Measurements from ENCODE around the gene SPATA6.

The SPATA6 gene

DNA sequence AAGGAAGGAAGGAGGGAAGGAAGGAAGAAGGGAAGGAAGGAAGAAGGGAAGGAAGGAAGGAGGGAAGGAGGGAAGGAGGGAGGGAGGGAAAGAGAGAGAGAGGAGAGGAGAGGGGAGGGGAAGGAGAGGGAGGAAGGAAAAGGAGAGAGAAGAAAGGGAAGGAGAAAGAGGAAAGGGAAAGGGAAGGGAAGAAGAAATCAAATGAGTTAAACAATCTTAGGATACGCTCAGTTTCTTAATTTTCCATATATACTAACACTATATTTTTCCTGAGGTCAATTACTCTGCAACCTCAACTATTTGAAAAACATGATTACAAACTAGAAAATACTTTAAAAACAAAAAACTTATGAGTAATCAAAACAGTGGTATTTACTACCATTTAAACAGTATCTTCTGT lies 53.3 kb downstream of the SPATA6 start:
- H3K4me3 ChIP-seq (ENCODE audit: low read depth, low read length), result no peak overlapping the region
- DNase-seq (ENCODE audit: low read depth), result no peak
- TF ChIP-seq POLR2A (IDR thresholded peaks at IDR 0.05; ENCODE audit: extremely low read depth, insufficient read length), result no peak
- TF ChIP-seq, protein P1, sequence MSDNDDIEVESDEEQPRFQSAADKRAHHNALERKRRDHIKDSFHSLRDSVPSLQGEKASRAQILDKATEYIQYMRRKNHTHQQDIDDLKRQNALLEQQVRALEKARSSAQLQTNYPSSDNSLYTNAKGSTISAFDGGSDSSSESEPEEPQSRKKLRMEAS (IDR thresholded peaks at IDR 0.05; ENCODE audit: low read depth, low read length), result no peak
- TF ChIP-seq MYC (IDR thresholded peaks at IDR 0.05; ENCODE audit: low read depth, low read length), result no peak
- TF ChIP-seq, protein P2, sequence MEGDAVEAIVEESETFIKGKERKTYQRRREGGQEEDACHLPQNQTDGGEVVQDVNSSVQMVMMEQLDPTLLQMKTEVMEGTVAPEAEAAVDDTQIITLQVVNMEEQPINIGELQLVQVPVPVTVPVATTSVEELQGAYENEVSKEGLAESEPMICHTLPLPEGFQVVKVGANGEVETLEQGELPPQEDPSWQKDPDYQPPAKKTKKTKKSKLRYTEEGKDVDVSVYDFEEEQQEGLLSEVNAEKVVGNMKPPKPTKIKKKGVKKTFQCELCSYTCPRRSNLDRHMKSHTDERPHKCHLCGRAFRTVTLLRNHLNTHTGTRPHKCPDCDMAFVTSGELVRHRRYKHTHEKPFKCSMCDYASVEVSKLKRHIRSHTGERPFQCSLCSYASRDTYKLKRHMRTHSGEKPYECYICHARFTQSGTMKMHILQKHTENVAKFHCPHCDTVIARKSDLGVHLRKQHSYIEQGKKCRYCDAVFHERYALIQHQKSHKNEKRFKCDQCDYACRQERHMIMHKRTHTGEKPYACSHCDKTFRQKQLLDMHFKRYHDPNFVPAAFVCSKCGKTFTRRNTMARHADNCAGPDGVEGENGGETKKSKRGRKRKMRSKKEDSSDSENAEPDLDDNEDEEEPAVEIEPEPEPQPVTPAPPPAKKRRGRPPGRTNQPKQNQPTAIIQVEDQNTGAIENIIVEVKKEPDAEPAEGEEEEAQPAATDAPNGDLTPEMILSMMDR (IDR thresholded peaks at IDR 0.05; ENCODE audit: low read depth, low read length), result no peak

DNA sequence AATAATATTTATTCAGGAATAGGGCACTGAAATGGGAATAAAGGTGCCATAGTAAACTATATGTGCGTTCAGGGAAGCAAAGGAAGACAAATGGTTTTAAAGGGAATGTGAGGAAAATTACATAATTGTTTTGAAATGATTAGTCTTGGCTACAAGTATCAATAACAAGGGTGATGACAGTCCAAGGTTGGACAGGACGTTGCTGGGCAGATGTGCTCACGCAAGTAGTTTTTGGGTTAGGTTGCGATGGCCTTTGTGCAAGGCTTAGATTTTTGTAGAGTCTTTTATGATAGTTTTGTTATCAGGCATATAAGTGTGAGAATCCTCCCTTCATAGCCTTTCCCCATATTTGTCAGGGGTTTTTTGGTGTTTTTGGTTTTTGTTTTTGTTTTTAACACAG lies 57.0 kb downstream of the SPATA6 start:
- no peak for DNase-seq (ENCODE audit: low read depth)
- TF ChIP-seq POLR2A (IDR thresholded peaks at IDR 0.05; ENCODE audit: extremely low read depth, insufficient read length) (no peak), MYC (IDR thresholded peaks at IDR 0.05; ENCODE audit: low read depth, low read length) (no peak)
- TF ChIP-seq, protein P1 (IDR thresholded peaks at IDR 0.05; ENCODE audit: low read depth, low read length), result no peak
- TF ChIP-seq, protein P2 (IDR thresholded peaks at IDR 0.05; ENCODE audit: low read depth, low read length), result no peak

DNA sequence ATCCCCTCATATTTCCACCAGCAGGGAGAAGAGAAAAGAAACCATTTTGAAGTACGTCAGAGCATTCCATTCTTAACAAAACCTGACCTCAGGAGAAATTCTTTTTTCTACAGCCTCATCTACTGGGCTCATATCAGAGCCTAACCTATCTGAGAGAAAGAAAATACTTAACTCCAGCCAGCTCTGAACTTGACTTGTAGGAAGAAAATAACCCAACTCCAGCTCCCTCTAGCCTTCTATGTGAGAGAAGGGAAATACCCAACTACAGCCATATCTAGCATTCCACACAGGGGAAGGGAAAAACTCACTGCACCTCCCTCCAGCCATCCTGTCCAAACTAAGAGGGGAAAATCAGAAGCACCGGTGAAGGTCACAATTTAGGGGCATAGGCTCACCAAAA lies 57.7 kb downstream of the SPATA6 start:
- TF ChIP-seq, protein P1 (IDR thresholded peaks at IDR 0.05; ENCODE audit: low read depth, low read length), result no peak
- TF ChIP-seq, protein P2 (IDR thresholded peaks at IDR 0.05; ENCODE audit: low read depth, low read length), result no peak
- no peak for TF ChIP-seq POLR2A (IDR thresholded peaks at IDR 0.05; ENCODE audit: extremely low read depth, insufficient read length)
- no peak for TF ChIP-seq MYC (IDR thresholded peaks at IDR 0.05; ENCODE audit: low read depth, low read length)

More for the DNA sequence above, 57.0 kb downstream of the SPATA6 start:
- no peak overlapping the region for H3K4me3 ChIP-seq (ENCODE audit: low read depth, low read length)

DNA sequence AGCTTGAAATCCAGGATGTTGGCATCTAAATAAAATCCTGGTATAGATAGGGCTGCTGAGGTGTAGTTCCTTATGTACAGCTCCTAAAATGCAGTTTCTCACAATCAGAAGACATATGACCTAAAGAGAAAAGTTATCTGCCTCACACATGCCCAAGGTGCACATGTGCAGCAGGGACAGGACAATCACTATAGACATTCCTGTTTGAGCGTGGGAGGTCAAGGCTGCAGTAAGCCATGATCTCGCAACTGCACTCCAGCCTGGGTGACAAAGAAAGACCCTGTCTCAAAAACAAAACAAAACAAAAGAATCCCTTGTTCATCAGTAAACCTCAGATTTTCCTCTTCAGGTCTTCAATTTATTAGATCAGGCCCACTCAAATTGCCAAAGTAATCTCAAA lies 66.1 kb downstream of the SPATA6 start:
- TF ChIP-seq, protein P2 (IDR thresholded peaks at IDR 0.05; ENCODE audit: low read depth, low read length), result no peak
- TF ChIP-seq MYC (IDR thresholded peaks at IDR 0.05; ENCODE audit: low read depth, low read length) (no peak), POLR2A (IDR thresholded peaks at IDR 0.05; ENCODE audit: extremely low read depth, insufficient read length) (no peak)
- TF ChIP-seq, protein P1 (IDR thresholded peaks at IDR 0.05; ENCODE audit: low read depth, low read length), result no peak
- no peak for DNase-seq (ENCODE audit: low read depth)
- no peak overlapping the region for H3K4me3 ChIP-seq (ENCODE audit: low read depth, low read length)

More for the DNA sequence above, 57.7 kb downstream of the SPATA6 start:
- no peak overlapping the region for H3K4me3 ChIP-seq (ENCODE audit: low read depth, low read length)
- DNase-seq (ENCODE audit: low read depth), result no peak

DNA sequence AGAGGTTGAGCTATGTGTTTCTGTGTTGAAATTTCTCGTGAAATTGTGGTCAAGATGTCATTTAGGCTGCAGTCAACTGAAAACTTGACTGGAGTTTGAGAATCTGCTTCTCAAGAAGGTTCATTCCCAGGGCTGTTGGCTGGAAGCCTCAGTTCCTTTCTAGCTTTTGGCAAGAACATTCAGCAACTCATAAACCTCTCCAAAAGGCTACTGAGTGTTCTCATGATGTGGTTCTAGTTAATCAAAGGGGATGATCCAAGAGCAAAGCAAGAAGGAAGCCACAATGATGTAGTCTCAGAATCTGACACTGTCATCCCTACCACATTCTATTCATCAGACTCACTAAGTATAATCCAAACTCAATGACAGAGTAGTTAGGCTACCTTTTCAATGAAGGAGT lies 66.6 kb downstream of the SPATA6 start:
- H3K4me3 ChIP-seq (ENCODE audit: low read depth, low read length), result no peak overlapping the region
- no peak for DNase-seq (ENCODE audit: low read depth)

More for the DNA sequence above, 66.6 kb downstream of the SPATA6 start:
- TF ChIP-seq POLR2A (IDR thresholded peaks at IDR 0.05; ENCODE audit: extremely low read depth, insufficient read length) (no peak), MYC (IDR thresholded peaks at IDR 0.05; ENCODE audit: low read depth, low read length) (no peak)
- TF ChIP-seq, protein P1 (IDR thresholded peaks at IDR 0.05; ENCODE audit: low read depth, low read length), result no peak
- TF ChIP-seq, protein P2 (IDR thresholded peaks at IDR 0.05; ENCODE audit: low read depth, low read length), result no peak
